SJSA1 (cell line): ENCODE measurements around the gene XAB2. TPM values are rescaled to one million over a fixed set of nuclear protein-coding genes. Genes with fewer than 3 reads are reported as not detected.

Experiments used
- DNase-seq, 2 experiments: peaks; one replicate each; pipeline ENCODE4 v3.0.0-alpha.2; 2015 to 2020; ENCODE audit warnings: low spot score in 2 of 2, low read depth in 1 of 2
- H3K27ac ChIP-seq: fragments of 250-450 bp; sonication (Bioruptor Pico); 2 replicates; pipeline ENCODE4 v1.5.1; 2020; ENCODE audit warnings: mild to moderate bottlenecking, moderate library complexity
- H3K27me3 ChIP-seq: fragments of 250-450 bp; sonication (Bioruptor Pico); replicated peaks from 2 replicates; pipeline ENCODE4 v1.5.1; 2020; ENCODE audit warnings: mild to moderate bottlenecking, moderate library complexity
- H3K36me3 ChIP-seq: fragments of 250-450 bp; sonication (Bioruptor Pico); 2 replicates; pipeline ENCODE4 v1.5.1; 2020; ENCODE audit warnings: mild to moderate bottlenecking
- H3K4me1 ChIP-seq: fragments of 250-450 bp; sonication (Bioruptor Pico); replicated peaks from 2 replicates; pipeline ENCODE4 v1.6.1; 2021; ENCODE audit warnings: mild to moderate bottlenecking
- H3K4me3 ChIP-seq: fragments of 250-450 bp; sonication (Bioruptor Pico); 2 replicates; pipeline ENCODE4 v1.5.1; 2020; ENCODE audit warnings: mild to moderate bottlenecking
- H3K9me3 ChIP-seq: fragments of 250-450 bp; sonication (Bioruptor Pico); replicated peaks from 2 replicates; pipeline ENCODE4 v1.5.1; 2020; ENCODE audit warnings: mild to moderate bottlenecking
- total RNA-seq: library from RNA; depleted of rRNA; stranded (reverse); fragments of >200 nt; shearing (Covaris generic); gene quantifications from 2 replicates; pipeline ENCODE4 v1.2.3, GENCODE V29; 2014

XAB2 gene
- total RNA-seq, 1 experiment from 2014 or later = 35.0 TPM

DNA sequence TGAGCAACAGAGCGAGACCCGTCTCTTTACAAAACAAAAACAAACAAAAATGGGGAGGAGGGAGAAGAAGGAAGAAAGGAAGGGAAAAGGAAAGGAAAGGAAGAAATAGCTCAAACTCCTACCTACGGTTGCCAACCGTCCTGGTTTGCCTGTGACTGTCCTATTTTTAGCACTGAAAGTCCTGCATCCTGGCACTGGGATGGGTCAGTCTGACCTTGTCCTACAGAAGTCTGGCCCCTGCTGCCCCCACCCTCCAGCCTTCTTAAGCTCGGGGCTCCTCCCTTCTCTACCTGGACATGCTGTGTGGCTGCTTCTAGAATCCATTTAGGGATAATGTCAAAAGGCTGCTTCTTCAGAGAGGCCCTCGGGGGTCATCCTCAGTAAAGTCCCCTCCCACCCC is 6.3 kb upstream of the XAB2 start:
- no peaks in the 10 kb centered on the region; the same call in 1 of the 2 replicates for H3K9me3 ChIP-seq
- DNase-seq = no peak
- peaks cover 31% of the 10 kb centered on the region for H3K27me3 ChIP-seq
- H3K4me3 ChIP-seq = no peak overlapping the region
- no peak overlapping the region for H3K27ac ChIP-seq
- H3K4me1 ChIP-seq = peaks cover 3% of the 10 kb centered on the region
- H3K36me3 ChIP-seq = 0 out of 2 replicates have a peak, but pooled peaks cover 3% of the 10 kb centered on the region

DNA sequence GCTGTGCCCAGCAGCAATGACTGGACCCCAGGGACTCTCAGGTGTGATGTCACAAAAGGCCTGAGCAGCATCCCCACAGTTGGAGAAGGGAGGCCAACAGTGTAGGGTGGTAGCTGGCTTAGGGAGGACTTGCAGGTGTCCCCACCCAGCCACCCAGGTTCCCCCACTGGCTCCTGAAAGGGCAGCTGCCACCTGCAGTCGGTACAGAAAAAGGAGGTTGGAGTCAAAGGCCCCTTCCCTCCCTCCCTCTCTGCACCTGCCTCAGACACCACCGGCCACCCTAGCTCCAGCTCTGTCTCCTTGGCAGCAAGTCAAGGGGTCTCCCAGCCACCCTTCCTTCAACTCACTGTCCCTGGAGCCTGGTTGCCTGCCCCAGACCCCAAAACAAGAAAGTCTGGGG is 4.4 kb upstream of the XAB2 start, which contains the start of gene PCP2:
Gene PCP2, minus strand, starts transcription at position 22 of the 400 bp plus-strand sequence. CDS start 262 bp downstream, outside the sequence.
- Histone ChIP-seq H3K4me1 (peaks cover 8% of the 10 kb centered on the region), H3K27ac (no peak within 1 kb of the TSS), H3K36me3 (0 out of 2 replicates have a peak, but pooled peaks cover 3% of the 10 kb centered on the region), H3K9me3 (no peaks in the 10 kb centered on the region), H3K27me3 (peaks cover 31% of the 10 kb centered on the region), H3K4me3 (no peak within 1 kb of the TSS)
- DNase-seq = no peak

- no peak overlapping the region for H3K27ac ChIP-seq
- H3K9me3 ChIP-seq = no peaks in the 10 kb centered on the region
- no peak overlapping the region for H3K4me3 ChIP-seq
- H3K27me3 ChIP-seq = peaks cover 26% of the 10 kb centered on the region
- peaks cover 16% of the 10 kb centered on the region for H3K4me1 ChIP-seq
- H3K36me3 ChIP-seq = peaks cover 9% of the 10 kb centered on the region
- no peak for DNase-seq
Observed at GRCh38 chr19:7632340-7633203, 3.2 kb upstream of the XAB2 start.

DNA sequence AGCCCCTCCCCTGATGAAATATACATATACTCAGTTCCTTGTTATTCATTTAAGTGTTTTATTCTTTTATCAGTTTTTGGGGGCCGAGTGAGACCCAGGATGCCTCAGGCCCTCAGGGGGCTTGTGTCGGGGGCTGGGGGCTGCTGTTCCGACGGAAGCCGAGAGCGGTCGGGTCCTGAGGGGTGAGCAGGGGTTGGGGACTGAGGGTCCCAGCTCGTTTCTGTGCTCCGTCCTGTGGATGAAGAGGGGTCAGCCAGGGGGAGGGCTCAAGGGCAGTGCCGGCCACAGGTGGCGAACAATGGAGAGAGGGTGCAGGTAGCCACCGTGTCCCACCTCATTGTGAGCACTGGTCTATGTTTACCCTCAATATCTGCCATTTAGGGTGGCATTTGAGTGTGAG is 2.2 kb upstream of the XAB2 start:
- no peak overlapping the region for H3K27ac ChIP-seq
- H3K9me3 ChIP-seq = no peaks in the 10 kb centered on the region
- DNase-seq = no peak
- H3K4me3 ChIP-seq = no peak overlapping the region
- peaks cover 16% of the 10 kb centered on the region for H3K4me1 ChIP-seq
- peaks cover 18% of the 10 kb centered on the region for H3K36me3 ChIP-seq
- H3K27me3 ChIP-seq = peaks cover 16% of the 10 kb centered on the region

DNA sequence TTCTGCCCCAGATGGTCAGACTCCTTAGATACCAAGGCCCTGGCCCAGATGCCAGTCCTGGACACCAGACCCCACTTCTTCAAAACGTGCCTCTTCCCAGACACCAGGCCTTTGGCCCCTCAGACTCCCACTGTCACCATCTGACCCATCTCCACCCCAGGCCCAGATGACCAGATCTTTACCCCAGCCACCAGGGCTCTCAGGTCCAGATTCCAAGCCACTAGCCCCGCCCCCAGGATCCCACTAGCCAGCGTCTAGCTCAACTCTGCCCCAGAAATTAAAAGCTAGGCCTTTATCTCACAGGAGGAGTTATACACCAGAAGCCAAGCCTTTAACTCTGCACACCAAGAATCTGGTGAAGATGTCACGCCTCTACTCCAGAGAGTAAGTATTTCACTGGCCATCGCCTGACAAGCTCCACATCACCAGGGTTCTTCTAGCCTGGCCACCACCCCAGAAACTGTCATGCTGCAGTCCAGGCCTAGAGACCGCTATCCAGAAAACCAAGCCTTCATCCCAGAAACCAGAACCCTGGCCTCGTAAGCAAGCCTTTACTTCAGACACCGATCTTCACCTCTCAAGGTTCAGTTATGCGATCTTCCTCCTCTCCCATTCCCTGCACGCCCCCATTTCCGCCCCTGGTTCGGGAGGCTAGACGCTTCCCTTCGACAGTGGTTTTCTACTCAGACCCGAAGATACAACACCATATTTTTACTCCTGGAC is 595 bp downstream of the XAB2 start:
- Histone ChIP-seq H3K27ac (peak overlapping the region; percentile 55), H3K27me3 (no peaks in the 10 kb centered on the region), H3K36me3 (peaks cover 36% of the 10 kb centered on the region), H3K9me3 (no peaks in the 10 kb centered on the region), H3K4me3 (peak overlapping the region; percentile 69), H3K4me1 (peaks cover 16% of the 10 kb centered on the region)
- no peak for DNase-seq

DNA sequence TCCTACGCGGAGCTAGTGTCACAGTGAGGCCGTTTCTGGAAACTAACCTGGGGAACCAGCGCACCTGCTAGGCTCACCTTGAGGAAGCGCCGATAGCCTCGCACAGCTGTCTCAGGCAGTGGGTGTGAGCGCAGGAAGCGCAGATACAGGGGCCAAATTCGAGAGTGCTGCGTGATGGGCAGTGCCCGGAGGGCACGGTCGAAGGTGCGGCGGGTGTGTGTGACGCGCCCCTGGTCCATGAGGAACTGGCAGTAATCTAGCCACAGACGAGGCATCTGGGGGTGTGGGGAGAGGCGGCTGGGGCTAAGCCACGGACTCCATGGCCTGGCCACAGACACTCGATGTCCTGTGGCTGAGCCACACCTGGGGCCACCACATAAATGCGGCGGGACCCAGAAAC is 2.2 kb downstream of the XAB2 start:
- Histone ChIP-seq H3K9me3 (no peaks in the 10 kb centered on the region), H3K27ac (no peak overlapping the region), H3K4me1 (peaks cover 16% of the 10 kb centered on the region), H3K27me3 (no peaks in the 10 kb centered on the region), H3K4me3 (no peak overlapping the region), H3K36me3 (peaks cover 48% of the 10 kb centered on the region)
- DNase-seq = no peak

- DNase-seq = no peak
- H3K9me3 ChIP-seq = no peaks in the 10 kb centered on the region
- no peaks in the 10 kb centered on the region for H3K27me3 ChIP-seq
- no peak overlapping the region for H3K4me3 ChIP-seq
- peaks cover 58% of the 10 kb centered on the region for H3K36me3 ChIP-seq
- H3K27ac ChIP-seq = no peak overlapping the region
- H3K4me1 ChIP-seq = peaks cover 15% of the 10 kb centered on the region
Observed at GRCh38 chr19:7625763-7626372, 3.5 kb downstream of the XAB2 start.

- H3K4me1 ChIP-seq = peaks cover 8% of the 10 kb centered on the region
- no peaks in the 10 kb centered on the region for H3K27me3 ChIP-seq
- H3K36me3 ChIP-seq = peaks cover 68% of the 10 kb centered on the region
- H3K9me3 ChIP-seq = no peaks in the 10 kb centered on the region
- DNase-seq = no peak
- H3K27ac ChIP-seq = no peak overlapping the region
- H3K4me3 ChIP-seq = no peak overlapping the region
Observed at GRCh38 chr19:7624810-7625209, 4.5 kb downstream of the XAB2 start.

- Histone ChIP-seq H3K4me1 (peaks cover 8% of the 10 kb centered on the region), H3K9me3 (no peaks in the 10 kb centered on the region), H3K36me3 (peaks cover 71% of the 10 kb centered on the region), H3K27ac (no peak overlapping the region), H3K27me3 (no peaks in the 10 kb centered on the region), H3K4me3 (no peak overlapping the region)
- DNase-seq = no peak
Observed at GRCh38 chr19:7623725-7624603, 5.4 kb downstream of the XAB2 start.

DNA sequence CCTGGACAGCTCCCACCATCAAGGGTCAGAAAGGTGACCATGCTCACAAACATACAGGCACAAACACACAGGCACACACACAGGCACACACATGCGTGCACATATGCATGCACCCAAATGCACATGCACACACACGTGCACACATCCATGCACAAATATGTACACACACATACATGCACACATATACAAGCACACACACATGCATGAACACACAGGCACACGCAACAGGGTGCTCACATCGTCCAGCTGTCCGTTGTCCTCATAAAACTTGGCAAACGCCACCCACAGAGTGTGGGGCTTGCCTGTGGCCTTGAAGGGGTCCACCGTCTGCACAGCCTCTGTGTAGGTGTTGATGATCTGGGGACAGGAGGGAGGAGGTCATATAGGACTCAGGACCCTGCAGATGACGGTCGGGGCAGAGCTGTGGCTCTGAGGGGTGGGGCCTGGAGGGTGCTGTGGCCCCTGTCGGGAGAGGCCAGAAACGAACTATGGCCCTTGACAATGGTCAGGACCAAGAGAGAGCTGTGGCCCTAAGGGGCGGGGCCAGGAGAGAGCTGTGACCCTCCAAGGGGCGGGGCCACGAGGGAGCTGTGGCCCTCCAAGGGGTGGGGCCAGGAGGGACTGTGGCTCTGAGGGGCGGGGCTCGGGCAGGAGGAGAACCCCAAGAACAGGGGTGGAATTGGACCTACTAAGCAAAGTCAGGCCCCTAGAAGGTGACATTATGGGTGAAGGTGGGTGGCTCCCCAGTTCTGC is 6.2 kb downstream of the XAB2 start:
- H3K4me3 ChIP-seq = no peak overlapping the region
- no peak overlapping the region for H3K27ac ChIP-seq
- DNase-seq = no peak
- H3K27me3 ChIP-seq = no peaks in the 10 kb centered on the region
- H3K36me3 ChIP-seq = peaks cover 70% of the 10 kb centered on the region
- no peaks in the 10 kb centered on the region for H3K9me3 ChIP-seq
- H3K4me1 ChIP-seq = peaks cover 3% of the 10 kb centered on the region

- H3K36me3 ChIP-seq = peaks cover 48% of the 10 kb centered on the region
Observed at GRCh38 chr19:7620442-7621412, 8.6 kb downstream of the XAB2 start.

More at GRCh38 chr19:7620442-7621412, 8.6 kb downstream of the XAB2 start:
- no peak overlapping the region for H3K4me3 ChIP-seq
- no peak for DNase-seq
- no peak overlapping the region for H3K27ac ChIP-seq
- no peaks in the 10 kb centered on the region for H3K9me3 ChIP-seq
- no peaks in the 10 kb centered on the region for H3K27me3 ChIP-seq
- no peaks in the 10 kb centered on the region for H3K4me1 ChIP-seq
